ENCODE measurements around the gene ISCU.

ISCU gene

DNA sequence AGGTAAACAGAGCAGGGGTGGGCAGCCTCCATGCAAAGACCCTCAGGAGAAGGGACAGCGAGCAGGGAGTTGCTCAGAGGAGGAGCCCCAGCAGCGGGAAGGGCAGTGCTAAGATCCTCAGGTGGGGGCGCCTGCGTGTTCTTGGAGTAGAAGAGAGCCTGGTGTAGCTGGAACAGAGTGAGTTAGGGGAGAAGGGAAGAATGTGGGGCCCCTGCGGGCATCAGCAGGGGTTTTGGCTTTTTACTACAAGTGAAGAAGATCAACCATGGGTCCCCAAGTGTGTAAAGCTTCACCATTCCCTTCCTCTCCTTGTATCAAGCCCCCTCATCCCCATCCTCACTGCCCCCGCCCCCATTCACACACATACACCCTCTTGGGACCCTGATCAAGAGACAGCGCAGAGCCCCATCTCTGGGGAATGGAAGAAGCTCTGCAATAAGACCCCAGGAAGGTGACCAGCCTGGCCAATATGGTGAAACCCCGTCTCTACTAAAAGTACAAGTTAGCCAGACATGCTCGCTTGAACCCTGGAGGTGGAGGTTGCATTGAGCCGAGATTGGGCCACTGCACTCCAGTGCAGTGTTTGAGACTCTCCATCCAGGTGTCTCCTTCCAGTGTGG lies 45.7 kb downstream of the ISCU start:
- no peak overlapping the region for H3K4me3 ChIP-seq (ENCODE audit: insufficient read length, low read depth)
- H3K9me3 ChIP-seq (ENCODE audit: insufficient read depth, low read length), result no peaks in the 10 kb centered on the region
- H3K36me3 ChIP-seq (ENCODE audit: insufficient read depth, insufficient read length, low read length), result no peaks in the 10 kb centered on the region
- TF ChIP-seq SUZ12 (IDR thresholded peaks at IDR 0.05; ENCODE audit: extremely low read depth, insufficient read depth, insufficient read length) (no peak), ZNF274 (IDR thresholded peaks at IDR 0.05; ENCODE audit: low read depth, low read length) (no peak), YY1 (IDR thresholded peaks at IDR 0.05; ENCODE audit: insufficient read depth, insufficient read length) (no peak)
- H3K27me3 ChIP-seq (ENCODE audit: insufficient read depth, insufficient read length), result no peaks in the 10 kb centered on the region
- DNase-seq (ENCODE audit: low read depth, low spot score), result no peak
- H3K9ac ChIP-seq (ENCODE audit: insufficient read length, low read depth), result no peak overlapping the region
- H3K4me1 ChIP-seq (ENCODE audit: insufficient read depth, insufficient read length), result peaks cover 21% of the 10 kb centered on the region

DNA sequence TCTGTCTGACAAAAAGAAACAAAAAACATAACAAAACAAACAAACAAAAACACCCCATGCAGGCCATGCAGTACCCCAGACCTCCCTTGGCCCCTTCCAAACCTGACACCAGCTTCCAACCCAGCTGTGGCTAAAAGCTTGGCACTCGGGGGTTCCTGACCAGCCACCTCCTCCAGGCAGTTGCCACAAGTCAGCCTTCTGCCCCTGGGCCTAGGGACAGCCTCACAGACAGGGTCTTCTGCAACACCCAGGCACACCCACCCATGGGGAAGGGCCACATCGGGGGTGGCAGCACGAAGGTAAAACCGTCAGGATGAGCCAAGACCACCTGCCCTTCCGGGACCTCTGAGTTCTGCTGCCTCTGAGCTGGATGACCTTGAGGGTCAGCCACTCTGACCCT lies 46.2 kb downstream of the ISCU start:
- Histone ChIP-seq H3K27me3 (ENCODE audit: insufficient read depth, insufficient read length) (no peaks in the 10 kb centered on the region), H3K4me3 (ENCODE audit: insufficient read length, low read depth) (no peak overlapping the region), H3K4me1 (ENCODE audit: insufficient read depth, insufficient read length) (peaks cover 25% of the 10 kb centered on the region), H3K36me3 (ENCODE audit: insufficient read depth, insufficient read length, low read length) (no peaks in the 10 kb centered on the region), H3K9ac (ENCODE audit: insufficient read length, low read depth) (no peak overlapping the region), H3K9me3 (ENCODE audit: insufficient read depth, low read length) (no peaks in the 10 kb centered on the region)
- TF ChIP-seq SUZ12 (IDR thresholded peaks at IDR 0.05; ENCODE audit: extremely low read depth, insufficient read depth, insufficient read length), result no peak
- TF ChIP-seq ZNF274 (IDR thresholded peaks at IDR 0.05; ENCODE audit: low read depth, low read length), result no peak
- no peak for TF ChIP-seq YY1 (IDR thresholded peaks at IDR 0.05; ENCODE audit: insufficient read depth, insufficient read length)
- DNase-seq (ENCODE audit: low read depth, low spot score), result no peak

GRCh38 chr12:108609537-108610335 lies 47.3 kb downstream of the ISCU start:
- no peak for DNase-seq (ENCODE audit: low read depth, low spot score)
- TF ChIP-seq YY1 (IDR thresholded peaks at IDR 0.05; ENCODE audit: insufficient read depth, insufficient read length) (no peak), SUZ12 (IDR thresholded peaks at IDR 0.05; ENCODE audit: extremely low read depth, insufficient read depth, insufficient read length) (no peak), ZNF274 (IDR thresholded peaks at IDR 0.05; ENCODE audit: low read depth, low read length) (no peak)
- Histone ChIP-seq H3K4me3 (ENCODE audit: insufficient read length, low read depth) (no peak overlapping the region), H3K9ac (ENCODE audit: insufficient read length, low read depth) (peak overlapping the region; percentile 4), H3K36me3 (ENCODE audit: insufficient read depth, insufficient read length, low read length) (no peaks in the 10 kb centered on the region), H3K4me1 (ENCODE audit: insufficient read depth, insufficient read length) (peaks cover 19% of the 10 kb centered on the region), H3K27me3 (ENCODE audit: insufficient read depth, insufficient read length) (no peaks in the 10 kb centered on the region), H3K9me3 (ENCODE audit: insufficient read depth, low read length) (no peaks in the 10 kb centered on the region)

GRCh38 chr12:108610336-108610815 lies 48.0 kb downstream of the ISCU start:
- no peaks in the 10 kb centered on the region for H3K27me3 ChIP-seq (ENCODE audit: insufficient read depth, insufficient read length)
- DNase-seq (ENCODE audit: low read depth, low spot score), result no peak

GRCh38 chr12:108610856-108611605 lies 48.6 kb downstream of the ISCU start:
- H3K4me1 ChIP-seq (ENCODE audit: insufficient read depth, insufficient read length), result peaks cover 19% of the 10 kb centered on the region

More at GRCh38 chr12:108610336-108610815, 48.0 kb downstream of the ISCU start:
- TF ChIP-seq ZNF274 (IDR thresholded peaks at IDR 0.05; ENCODE audit: low read depth, low read length), result no peak
- no peak for TF ChIP-seq YY1 (IDR thresholded peaks at IDR 0.05; ENCODE audit: insufficient read depth, insufficient read length)
- H3K36me3 ChIP-seq (ENCODE audit: insufficient read depth, insufficient read length, low read length), result no peaks in the 10 kb centered on the region
- H3K9ac ChIP-seq (ENCODE audit: insufficient read length, low read depth), result no peak overlapping the region
- H3K4me1 ChIP-seq (ENCODE audit: insufficient read depth, insufficient read length), result peaks cover 19% of the 10 kb centered on the region
- no peak overlapping the region for H3K4me3 ChIP-seq (ENCODE audit: insufficient read length, low read depth)
- no peaks in the 10 kb centered on the region for H3K9me3 ChIP-seq (ENCODE audit: insufficient read depth, low read length)

DNA sequence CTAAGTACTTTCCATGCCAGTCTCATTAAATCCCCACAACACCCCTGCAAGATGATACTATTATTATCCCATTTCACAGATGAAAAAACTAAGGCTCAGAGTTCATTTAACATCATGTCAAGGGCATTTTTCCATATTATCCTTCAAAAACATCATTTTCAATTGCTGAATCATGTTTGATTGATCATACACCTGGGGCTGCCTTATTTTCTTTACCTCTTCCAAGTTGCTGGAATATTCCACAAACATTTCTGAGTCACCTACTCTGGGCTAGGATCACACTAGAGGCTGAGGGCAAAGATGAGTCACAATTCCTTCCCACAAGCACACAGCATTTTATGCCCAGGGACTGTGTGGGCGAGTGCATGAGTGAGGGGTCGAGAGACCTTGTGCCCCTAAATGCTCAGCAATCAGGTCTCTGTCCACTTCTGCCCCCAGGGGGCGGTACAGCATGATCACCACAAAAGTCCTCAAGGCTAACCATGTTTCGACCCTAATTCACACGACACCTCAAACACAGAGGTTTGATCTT lies 49.6 kb downstream of the ISCU start:
- Histone ChIP-seq H3K27me3 (ENCODE audit: insufficient read depth, insufficient read length) (no peaks in the 10 kb centered on the region), H3K4me3 (ENCODE audit: insufficient read length, low read depth) (no peak overlapping the region), H3K4me1 (ENCODE audit: insufficient read depth, insufficient read length) (peaks cover 15% of the 10 kb centered on the region), H3K9me3 (ENCODE audit: insufficient read depth, low read length) (peaks cover 9% of the 10 kb centered on the region; the same call in 1 of the 2 replicates), H3K36me3 (ENCODE audit: insufficient read depth, insufficient read length, low read length) (no peaks in the 10 kb centered on the region), H3K9ac (ENCODE audit: insufficient read length, low read depth) (no peak overlapping the region)
- no peak for DNase-seq (ENCODE audit: low read depth, low spot score)
- TF ChIP-seq SUZ12 (IDR thresholded peaks at IDR 0.05; ENCODE audit: extremely low read depth, insufficient read depth, insufficient read length), result no peak
- TF ChIP-seq ZNF274 (IDR thresholded peaks at IDR 0.05; ENCODE audit: low read depth, low read length), result no peak
- TF ChIP-seq YY1 (IDR thresholded peaks at IDR 0.05; ENCODE audit: insufficient read depth, insufficient read length), result no peak

More at GRCh38 chr12:108610856-108611605, 48.6 kb downstream of the ISCU start:
- Histone ChIP-seq H3K4me3 (ENCODE audit: insufficient read length, low read depth) (no peak overlapping the region), H3K9ac (ENCODE audit: insufficient read length, low read depth) (no peak overlapping the region), H3K36me3 (ENCODE audit: insufficient read depth, insufficient read length, low read length) (no peaks in the 10 kb centered on the region), H3K27me3 (ENCODE audit: insufficient read depth, insufficient read length) (no peaks in the 10 kb centered on the region), H3K9me3 (ENCODE audit: insufficient read depth, low read length) (peaks cover 6% of the 10 kb centered on the region; the same call in 1 of the 2 replicates)
- DNase-seq (ENCODE audit: low read depth, low spot score), result no peak
- TF ChIP-seq SUZ12 (IDR thresholded peaks at IDR 0.05; ENCODE audit: extremely low read depth, insufficient read depth, insufficient read length) (no peak), ZNF274 (IDR thresholded peaks at IDR 0.05; ENCODE audit: low read depth, low read length) (no peak), YY1 (IDR thresholded peaks at IDR 0.05; ENCODE audit: insufficient read depth, insufficient read length) (no peak)

Data from NT2/D1 (cell line).